HG03378 (cell line): ENCODE results near the gene TMEM244.
"Not testable (repeated sequence)": the region's sequence is repeated elsewhere in the genome, so short reads cannot be mapped to it uniquely, and the experiment has no call there.

Experiments
- ATAC-seq: cut with Tn5 transposase; IDR thresholded peaks from one replicate; pipeline ENCODE4 v1.9.1; 2021; ENCODE audit warnings: mild to moderate bottlenecking, moderate library complexity; ENCODE audit not compliant: unreplicated experiment

TMEM244 gene

GRCh38 chr6:129817332-129817731 lies 43.8 kb downstream of the TMEM244 start:
- ATAC-seq = no peak

DNA sequence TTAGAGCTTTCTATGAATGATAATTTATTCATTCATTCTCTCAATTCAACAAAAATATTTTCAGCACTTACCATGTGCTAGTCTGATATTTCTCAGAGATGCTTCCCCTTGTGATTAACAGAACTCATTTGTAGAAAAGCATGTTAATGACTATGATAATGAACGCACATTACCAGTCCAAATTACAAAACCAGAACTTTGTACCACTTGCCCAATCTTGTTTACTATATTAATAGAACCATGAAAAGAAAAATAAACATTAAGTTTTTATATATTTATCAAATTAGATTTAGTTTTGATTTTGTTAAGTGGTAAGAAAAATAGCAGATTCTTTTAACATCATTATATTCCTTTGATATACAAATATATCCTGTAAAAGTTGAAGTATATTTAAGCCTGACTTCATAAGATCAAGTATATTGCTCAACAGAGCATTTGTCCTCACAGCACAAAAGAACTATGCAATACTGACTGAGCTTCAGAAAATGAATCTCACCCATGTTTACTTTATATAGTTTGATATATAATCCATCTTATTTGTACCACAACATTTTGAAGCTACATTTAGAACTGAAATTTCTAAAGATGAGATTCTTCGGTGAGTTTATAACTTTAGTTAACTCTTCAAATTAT lies 48.9 kb downstream of the TMEM244 start:
- no peak for ATAC-seq

DNA sequence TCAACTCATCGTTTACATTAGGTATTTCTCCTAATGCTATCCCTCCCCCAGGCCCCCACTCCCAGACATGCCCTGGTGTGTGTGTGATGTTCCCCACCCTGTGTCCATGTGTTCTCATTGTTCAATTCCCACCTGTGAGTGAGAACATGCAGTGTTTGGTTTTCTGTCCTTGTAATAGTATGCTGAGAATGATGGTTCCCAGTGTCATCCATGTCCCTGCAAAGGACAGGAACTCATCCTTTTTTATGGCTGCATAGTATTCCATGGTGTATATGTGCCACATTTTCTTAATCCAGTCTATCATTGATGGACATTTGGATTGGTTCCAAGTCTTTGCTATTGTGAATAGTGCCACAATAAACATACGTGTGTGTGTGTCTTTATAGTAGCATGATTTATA lies 54.0 kb downstream of the TMEM244 start:
- ATAC-seq = not testable (repeated sequence)

DNA sequence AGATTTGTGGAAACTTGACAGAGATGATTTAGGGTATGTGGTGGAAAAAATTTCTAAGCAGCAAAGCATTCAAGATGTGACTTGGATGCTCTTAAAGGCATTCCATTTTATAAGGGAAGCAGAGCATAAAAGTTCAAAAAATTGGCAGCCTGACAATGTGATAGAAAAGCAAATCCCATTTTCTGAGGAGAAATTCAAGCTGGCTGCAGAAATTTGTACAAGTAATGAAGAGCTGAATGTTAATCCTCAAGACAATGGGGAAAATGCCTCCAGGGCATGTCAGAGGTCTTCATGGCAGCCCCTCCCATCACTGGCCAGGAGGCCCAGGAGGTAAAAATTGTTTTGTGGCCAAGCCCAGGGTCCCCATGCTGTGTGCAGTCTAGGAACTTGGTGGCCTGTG lies 58.2 kb downstream of the TMEM244 start:
- not testable (repeated sequence) for ATAC-seq

- ATAC-seq = no peak
Observed at GRCh38 chr6:129801909-129802308, 59.2 kb downstream of the TMEM244 start.

DNA sequence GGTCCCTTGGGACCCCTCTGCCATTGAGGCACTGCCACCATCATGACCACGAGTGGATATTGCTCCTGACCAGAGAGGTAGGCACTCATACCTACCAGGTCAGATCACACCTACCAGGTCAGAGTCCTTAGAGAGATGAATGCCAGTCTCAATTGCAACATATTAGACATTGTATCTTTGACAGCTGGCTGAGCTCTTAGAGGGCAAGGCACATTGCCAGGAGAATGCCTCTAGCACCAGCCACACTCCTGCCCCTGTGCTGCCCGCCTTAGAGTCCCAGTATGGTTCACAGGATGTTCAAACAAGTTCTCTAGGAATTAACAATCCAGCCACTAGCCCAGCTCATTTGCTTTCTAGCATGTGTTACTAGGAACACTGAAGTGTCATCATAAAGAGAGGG lies 65.9 kb downstream of the TMEM244 start:
- no peak for ATAC-seq

DNA sequence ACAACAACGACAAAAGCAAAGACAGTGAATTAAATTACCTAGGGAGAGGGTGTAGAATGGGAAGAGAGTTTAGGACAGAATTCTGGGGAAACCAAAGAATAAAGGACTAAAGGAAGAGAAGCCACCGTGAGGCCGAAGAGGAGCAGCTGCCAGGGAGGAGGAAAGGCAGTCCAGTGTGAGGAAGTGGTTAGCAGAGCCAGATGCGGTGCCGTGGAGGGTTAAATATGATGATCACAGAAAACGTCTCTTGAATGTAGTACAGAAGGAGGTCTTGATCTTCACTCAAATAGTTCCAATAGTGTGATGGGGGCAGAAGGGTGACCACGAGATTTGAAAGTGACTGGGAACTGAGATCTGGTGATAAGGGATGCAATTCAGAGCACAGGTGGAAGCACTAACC lies 67.7 kb downstream of the TMEM244 start:
- ATAC-seq = no peak

- ATAC-seq = no peak
Observed at GRCh38 chr6:129792049-129792448, 69.1 kb downstream of the TMEM244 start.

DNA sequence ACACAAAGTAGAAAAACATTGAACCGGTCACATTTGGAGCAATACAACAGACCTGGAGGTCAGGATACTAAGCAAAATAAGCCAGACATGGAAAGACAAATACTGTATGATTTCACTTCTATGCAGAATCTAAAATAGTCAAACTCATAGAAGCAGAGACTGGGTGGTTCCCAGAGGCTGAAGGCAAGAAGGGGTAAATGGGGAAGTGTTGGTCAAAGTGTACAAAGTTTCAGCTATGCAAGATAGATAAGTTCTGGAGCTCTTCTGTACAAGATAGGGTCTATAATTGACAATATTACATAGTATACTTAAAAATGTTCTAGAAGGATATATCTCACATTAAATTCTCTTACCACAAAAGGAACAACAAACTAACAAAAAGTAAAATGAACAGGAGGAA lies 70.3 kb downstream of the TMEM244 start:
- ATAC-seq = no peak

DNA sequence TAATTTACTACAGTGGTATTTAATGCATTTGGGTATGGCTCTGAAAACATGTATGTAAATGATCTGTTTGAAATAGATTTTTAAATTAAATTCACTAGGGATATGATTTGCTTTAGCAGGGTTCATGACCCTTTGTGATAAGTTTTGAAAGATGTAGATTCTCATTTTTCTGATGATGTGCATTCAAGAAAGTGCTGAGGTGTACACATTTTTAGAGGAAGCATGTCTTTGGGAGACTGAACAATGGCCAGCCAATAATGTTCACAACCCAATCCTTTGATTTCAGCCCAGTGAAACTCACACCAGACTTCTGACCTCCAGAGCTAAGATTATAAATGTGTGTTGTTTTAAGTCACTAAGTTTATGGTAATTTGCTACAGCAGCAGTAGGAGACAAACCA lies 71.1 kb downstream of the TMEM244 start:
- no peak for ATAC-seq

DNA sequence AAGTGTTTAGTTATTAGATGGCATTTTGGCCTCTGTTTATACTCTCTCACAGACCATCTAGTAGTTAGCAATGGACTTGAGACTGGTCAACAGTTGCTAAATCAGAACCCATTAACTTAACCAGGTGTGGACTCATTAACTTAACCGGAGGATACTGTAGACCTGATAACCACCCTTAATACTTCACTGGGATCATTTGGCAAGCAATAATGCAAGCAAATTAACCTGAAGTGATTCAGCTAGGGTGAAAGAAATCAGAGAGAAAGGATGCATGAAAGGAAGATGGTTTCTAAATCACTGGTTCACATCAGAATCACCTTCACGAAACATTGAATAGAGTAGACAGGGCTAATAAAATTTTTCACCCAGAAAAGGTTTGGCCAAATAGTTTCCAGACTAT lies 73.3 kb downstream of the TMEM244 start:
- no peak for ATAC-seq

DNA sequence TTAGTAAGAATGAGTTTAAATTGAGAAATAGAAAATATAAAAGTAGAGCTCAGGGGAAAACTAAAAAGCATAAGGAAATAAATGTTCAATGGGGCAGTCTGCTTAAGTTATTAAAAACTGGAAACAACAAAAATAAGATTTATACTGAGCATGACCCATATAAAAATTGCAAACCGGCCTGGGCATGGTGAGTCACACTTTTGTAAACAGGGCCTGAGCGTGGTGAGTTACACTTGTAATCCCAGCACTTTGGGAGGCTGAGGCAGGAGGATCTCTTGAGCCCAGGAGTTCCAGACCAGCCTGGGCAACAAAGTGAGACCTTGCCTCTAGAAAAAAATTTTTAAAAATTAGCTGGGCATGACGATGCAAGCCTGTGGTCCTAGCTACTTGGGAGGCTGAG lies 74.6 kb downstream of the TMEM244 start:
- no peak for ATAC-seq

DNA sequence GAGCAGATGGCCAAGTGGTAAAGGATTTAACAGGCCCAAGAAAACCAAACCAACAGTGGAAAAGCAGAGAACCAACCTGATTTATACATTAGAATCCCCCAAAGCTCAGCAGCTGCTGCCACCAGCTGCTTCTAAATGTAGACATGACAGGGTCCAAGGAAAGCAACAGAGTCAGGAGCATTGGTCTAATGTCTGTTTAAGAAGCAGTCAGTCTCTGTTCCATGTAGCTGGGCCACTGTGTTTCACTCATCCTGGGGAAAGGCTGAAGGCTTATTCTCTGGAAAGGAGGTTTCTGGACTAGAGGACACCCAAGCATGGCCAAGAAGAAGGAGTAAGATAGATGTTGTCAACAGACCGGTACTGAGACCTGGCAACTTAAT lies 75.4 kb downstream of the TMEM244 start:
- ATAC-seq = no peak

- no peak for ATAC-seq
Observed at GRCh38 chr6:129785047-129785755, 75.9 kb downstream of the TMEM244 start.
